Measurements from ENCODE around the gene MID1IP1.

The MID1IP1 gene

DNA sequence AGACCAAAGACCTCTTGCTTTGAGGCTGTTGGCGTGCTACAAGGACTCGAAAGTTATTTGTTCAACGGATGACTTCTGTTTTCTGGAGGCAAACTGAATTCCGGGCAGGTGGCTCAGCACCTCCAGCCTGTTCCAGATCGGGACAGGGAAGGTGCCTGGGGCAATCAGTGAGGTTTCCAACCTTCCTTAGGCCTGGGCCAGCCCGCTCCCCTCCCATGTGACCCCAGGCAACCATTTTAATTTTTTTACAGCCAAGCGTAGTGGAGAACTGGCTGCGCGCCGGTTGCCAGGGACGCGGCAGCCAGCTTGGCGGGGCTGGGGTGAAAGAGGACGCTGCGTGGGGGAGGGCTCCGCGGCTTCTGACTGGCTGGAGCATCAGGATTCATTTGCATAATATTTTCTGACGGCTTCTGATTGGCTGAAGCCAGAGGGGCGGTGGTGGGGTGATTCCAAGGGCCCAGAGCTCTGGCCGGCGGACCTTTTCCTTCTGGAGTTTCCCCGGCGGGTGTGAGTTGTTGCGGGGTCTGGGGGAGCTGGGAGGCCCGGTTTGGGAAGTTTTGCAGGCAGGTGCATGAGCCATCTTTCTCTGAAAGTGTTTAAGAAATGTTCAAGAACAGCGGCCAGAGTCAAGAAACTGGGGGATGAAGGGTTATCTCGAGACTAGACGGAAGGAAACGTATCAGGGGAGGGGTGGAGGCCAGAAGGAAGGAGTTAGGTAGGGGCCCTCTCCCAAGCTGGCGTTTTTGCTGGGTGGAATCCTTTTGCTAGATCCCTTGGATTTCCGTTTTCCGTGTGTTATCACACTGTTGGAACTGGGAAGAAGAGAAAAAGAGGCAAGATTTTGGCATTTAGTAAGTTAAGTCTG is at the start of gene MID1IP1:
Gene MID1IP1, plus strand, starts transcription at position 479 of the 865 bp plus-strand sequence. CDS start 3,488 bp downstream, outside the sequence.
- TF ChIP-seq, protein P1, sequence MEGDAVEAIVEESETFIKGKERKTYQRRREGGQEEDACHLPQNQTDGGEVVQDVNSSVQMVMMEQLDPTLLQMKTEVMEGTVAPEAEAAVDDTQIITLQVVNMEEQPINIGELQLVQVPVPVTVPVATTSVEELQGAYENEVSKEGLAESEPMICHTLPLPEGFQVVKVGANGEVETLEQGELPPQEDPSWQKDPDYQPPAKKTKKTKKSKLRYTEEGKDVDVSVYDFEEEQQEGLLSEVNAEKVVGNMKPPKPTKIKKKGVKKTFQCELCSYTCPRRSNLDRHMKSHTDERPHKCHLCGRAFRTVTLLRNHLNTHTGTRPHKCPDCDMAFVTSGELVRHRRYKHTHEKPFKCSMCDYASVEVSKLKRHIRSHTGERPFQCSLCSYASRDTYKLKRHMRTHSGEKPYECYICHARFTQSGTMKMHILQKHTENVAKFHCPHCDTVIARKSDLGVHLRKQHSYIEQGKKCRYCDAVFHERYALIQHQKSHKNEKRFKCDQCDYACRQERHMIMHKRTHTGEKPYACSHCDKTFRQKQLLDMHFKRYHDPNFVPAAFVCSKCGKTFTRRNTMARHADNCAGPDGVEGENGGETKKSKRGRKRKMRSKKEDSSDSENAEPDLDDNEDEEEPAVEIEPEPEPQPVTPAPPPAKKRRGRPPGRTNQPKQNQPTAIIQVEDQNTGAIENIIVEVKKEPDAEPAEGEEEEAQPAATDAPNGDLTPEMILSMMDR (IDR thresholded peaks at IDR 0.05; ENCODE audit: low read length, missing control alignments) = no peak
- DNase-seq (ENCODE audit: low read depth) = peak; percentile 93
- peak within 1 kb of the TSS; percentile 63 for H3K4me3 ChIP-seq (replicated peaks; ENCODE audit: low read depth, low read length)

DNA sequence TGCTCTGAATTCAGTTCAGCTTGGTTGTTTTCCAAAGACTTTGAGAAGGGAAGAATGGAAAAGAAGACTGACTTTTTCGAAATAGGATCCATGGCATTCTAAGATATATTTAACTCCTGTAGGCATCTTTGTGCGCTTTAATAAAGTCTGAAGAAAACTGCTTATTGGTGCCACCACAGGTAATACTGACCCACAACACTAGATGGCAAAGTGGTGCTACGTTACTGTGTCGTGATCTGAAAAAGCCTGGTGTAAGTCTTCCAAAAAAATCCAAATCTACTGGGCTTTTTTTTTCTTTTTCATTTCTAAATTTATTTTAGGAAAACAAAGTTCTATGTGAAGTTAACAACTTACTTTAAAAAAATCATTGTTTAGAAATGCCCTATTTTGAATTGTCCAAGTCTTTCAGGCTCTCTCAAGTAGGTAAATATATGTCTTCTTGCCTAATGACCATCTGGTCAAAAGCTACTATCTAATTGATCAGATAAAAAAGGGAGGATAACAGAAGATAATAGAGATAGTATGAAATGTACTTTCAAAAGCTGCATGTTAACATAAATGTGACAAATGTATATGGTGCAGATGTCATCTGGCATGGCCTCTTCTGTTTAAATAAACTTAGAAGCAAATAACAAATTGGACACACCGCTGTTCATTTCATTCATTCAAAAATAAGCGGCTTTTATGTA is 47.0 kb upstream of the MID1IP1 start:
- TF ChIP-seq, protein P1 (IDR thresholded peaks at IDR 0.05; ENCODE audit: low read length, missing control alignments) = peak; percentile 59
- no peak overlapping the region for H3K4me3 ChIP-seq (replicated peaks; ENCODE audit: low read depth, low read length)
- DNase-seq (ENCODE audit: low read depth) = peak; percentile 72

DNA sequence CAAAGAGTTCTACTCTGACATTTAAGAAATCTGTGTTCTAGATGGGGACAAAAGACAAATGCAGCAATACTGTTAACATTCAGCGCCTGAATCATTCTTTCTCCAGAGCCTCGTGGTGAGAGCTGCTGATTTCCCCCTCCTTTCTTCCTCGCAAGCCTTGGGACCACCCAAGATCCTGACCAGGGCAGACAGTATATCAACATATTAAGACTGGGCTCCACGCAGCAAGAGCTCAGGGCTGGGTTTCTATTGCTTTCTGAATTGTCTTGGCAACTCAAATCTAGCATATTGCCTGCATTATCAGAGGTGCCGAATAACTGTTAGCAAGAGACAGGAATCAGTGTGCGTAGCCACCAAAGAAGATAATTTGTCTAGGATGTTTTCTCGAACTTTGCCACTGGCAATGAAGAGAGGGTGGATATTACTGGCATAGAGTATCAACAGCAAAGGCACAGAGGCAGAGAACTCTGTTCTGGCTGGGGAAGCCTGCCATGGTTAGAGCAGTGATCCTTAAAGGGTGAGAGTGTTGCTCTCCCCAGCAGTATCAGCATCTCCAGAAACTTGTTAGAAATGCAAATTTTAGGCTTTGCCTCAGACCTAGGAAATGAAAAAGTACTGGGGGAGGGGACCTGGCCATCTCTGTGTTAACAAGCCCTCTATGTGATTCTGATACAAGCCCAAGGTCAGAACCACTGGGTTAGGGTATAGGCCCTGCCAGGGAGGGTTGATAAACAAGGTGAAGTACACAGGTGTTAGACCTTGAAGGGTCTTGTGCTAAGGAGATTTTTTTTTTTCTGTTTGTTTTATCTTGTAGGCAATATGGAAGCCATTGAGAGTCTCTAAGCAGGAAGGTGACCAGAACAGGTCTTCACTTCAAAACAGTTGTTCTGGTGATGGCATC is 46.2 kb upstream of the MID1IP1 start:
- no peak for DNase-seq (ENCODE audit: low read depth)

GRCh38 chrX:38760883-38761282 is 40.4 kb upstream of the MID1IP1 start:
- no peak overlapping the region for H3K4me3 ChIP-seq (replicated peaks; ENCODE audit: low read depth, low read length)

More for the DNA sequence above, 46.2 kb upstream of the MID1IP1 start:
- TF ChIP-seq, protein P1 (IDR thresholded peaks at IDR 0.05; ENCODE audit: low read length, missing control alignments) = no peak
- no peak overlapping the region for H3K4me3 ChIP-seq (replicated peaks; ENCODE audit: low read depth, low read length)

DNA sequence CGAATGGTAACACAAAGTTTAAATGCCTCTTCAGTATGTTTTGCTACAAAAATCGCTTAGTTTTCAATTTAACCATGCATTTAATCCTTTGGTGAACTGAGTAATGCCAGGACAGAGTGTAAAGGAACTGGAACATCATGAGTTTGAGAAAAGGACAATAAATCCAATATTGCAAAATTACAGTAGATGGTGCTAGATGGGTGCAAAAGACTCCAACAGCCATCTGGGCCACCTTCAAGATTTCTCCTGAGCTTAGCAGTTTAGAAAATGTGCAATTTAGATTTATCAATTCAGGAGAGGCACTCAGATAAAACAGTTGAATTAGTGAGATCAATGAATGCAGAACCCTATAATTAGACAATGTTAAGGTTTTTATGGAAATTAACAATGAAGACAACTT is 33.2 kb upstream of the MID1IP1 start:
- DNase-seq (ENCODE audit: low read depth) = peak; percentile 58
- H3K4me3 ChIP-seq (replicated peaks; ENCODE audit: low read depth, low read length) = no peak overlapping the region
- TF ChIP-seq, protein P1 (IDR thresholded peaks at IDR 0.05; ENCODE audit: low read length, missing control alignments) = peak; percentile 39

More at GRCh38 chrX:38760883-38761282, 40.4 kb upstream of the MID1IP1 start:
- TF ChIP-seq, protein P1 (IDR thresholded peaks at IDR 0.05; ENCODE audit: low read length, missing control alignments) = no peak
- no peak for DNase-seq (ENCODE audit: low read depth)

- no peak overlapping the region for H3K4me3 ChIP-seq (replicated peaks; ENCODE audit: low read depth, low read length)
- DNase-seq (ENCODE audit: low read depth) = no peak
- TF ChIP-seq, protein P1 (IDR thresholded peaks at IDR 0.05; ENCODE audit: low read length, missing control alignments) = no peak
These were observed 31.1 kb upstream of the MID1IP1 start for GRCh38 chrX:38770152-38770551.

Data from fibroblast of pulmonary artery (primary cell).